Nucleus accumbens (tissue), 56 donors: ENCODE measurements around the gene SETD9.

Experiments
- DNase-seq, 56 donors: peaks; one replicate each; lab custom pipeline; 2025; lab: John Stamatoyannopoulos, UW

SETD9 gene, protein sequence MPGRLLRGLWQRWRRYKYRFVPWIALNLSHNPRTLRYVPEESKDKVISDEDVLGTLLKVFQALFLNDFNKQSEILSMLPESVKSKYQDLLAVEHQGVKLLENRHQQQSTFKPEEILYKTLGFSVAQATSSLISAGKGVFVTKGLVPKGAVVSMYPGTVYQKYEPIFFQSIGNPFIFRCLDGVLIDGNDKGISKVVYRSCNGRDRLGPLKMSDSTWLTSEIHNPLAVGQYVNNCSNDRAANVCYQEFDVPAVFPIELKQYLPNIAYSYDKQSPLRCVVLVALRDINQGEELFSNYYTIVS

DNA sequence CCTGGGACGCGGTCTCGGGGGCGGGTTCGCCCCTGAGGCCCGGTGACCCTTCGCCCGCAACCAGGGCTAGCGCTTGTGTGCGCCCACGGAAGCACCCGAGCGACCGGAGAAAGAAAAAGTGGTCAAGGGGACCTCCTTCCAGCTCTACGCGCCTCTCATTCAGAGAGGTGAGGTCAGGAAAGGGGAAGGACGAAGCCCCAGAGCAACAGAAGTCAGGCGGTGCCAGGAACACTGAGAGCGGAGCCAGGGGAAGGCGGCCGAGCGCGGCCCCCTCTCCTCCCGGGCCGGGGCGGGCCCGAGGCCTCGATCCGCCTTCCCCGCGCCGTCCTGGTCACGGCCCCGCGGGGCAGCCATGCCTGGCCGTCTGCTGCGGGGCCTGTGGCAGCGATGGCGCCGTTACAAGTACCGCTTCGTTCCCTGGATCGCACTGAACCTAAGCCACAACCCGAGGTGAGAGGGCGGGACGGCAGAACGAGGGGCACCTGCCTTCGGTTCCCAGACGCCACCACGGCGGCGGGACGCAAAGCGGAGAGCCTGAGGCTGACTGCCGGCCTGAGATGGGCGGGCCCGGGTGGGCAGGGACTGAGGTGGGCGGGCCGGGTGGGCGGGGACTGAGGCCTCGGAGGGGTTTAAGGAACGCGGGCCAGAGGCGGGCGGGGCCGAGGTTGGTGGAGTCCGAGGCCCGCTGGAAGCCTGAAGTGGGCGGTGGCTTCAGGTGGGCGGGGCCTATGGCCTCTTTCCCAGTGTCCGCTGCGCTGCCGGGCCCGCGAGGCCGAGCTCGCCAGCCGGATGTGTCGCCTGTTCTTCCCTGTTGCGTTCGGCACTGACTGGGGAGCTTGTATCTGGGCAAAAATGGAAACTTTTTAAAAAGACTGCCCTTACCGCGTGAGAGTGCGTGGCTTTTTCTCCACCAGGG, at the start of gene SETD9:
TSS of gene SETD9 (plus strand) at position 303 of the 916 bp plus-strand sequence. CDS start at position 353, 50 bp downstream.
- peak; percentile 55 to 99 (median 94) for DNase-seq

DNA sequence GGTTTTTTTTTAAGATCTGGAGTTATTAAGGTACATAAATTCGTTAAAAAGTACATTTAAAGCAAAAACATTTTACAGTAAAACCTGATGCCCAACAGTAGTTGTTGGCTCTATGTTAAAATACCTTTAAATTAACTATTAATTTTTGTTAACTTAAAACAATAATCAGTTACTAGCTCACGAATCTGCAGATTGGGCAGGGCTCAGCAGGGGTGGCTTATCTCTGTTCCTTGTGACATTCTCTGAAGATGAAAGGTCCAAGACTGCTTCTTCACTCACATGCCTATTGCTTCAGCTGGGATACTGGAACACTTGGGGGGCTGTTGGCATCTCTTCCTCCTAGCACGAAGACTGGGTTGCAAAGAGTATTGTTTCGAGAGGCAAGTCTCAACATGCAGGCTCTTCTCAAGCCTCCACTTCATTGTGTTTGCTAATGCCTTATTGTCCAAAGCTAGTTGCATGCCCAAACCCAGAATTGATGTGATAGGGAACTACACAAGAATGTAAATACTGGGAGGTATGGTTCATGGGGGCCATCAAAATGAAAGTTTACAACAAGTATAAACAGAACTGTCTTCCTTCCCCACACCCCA, 47.4 kb upstream of the SETD9 start:
- DNase-seq = no peak

DNA sequence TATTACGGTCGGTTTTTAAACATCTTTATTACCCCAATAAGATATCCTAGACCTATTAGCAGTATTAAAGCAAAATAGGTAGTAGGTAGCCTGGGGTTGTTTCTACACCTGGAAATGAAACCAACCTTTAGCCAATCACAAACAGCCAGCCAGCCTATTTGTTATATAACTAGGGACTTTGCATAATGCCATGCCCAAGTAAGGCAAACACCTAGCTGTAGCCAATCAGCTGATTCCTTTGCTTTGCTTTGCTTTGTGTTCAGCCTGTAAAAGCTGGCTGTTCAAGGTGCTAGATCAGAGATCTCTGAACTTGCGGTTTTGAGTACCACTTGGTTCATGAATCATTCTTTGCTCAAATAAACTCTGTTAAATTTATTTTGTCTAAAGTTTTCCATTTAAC, 46.5 kb upstream of the SETD9 start:
- DNase-seq = no peak

DNA sequence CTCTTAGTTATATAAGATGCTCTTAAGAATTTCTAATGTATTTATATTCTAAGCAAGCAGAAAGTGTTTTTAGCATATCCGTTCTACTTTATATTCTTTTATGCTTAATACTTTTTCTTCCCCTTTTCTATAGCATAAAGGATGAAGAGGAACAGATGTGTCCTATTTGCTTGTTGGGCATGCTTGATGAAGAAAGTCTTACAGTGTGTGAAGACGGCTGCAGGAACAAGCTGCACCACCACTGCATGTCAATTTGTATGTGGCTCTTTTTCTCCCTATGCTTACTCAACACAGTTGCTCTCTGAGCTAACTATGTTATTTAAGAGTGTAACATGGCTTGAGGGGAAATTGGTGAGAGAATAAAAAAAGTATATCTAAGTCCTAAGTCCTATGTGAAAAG, 37.6 kb upstream of the SETD9 start:
- no peak for DNase-seq

DNA sequence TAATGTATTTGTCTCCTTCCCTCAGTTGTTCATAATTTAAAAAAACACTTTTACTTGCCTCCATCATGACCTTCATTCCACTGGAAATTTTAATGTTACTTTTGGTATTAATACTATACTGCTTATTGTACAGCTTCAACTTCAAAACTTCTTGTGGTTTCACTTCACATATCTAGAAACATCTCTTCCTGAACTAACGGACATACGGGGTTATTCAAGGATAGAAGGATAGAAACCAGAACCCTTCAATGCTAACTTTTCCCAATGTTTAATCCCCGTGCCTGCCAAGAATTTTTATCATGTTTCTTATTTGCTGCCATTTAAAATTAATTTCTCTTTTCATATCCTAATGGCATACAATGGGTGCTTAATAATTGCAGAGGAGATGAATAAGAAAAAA, 36.3 kb upstream of the SETD9 start:
- no peak for DNase-seq

DNA sequence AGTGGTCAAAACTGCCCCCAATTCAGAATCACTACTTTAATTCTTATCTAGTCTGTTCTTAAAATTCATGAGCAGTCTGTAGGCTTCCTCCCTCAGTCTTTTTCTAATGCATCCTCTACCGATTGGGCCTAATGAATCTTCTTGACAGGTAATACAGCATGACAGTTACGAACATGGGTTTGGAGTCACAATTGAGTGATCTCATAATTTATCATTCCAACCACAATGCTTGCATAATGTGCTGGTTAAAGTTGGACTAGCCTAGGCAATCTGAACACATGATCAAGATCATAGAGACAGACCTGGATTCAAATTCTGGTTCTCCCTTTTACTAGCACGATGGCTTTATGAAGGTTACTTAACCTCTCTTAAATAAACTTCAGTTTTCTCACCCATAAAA, 33.1 kb upstream of the SETD9 start:
- DNase-seq = no peak

DNA sequence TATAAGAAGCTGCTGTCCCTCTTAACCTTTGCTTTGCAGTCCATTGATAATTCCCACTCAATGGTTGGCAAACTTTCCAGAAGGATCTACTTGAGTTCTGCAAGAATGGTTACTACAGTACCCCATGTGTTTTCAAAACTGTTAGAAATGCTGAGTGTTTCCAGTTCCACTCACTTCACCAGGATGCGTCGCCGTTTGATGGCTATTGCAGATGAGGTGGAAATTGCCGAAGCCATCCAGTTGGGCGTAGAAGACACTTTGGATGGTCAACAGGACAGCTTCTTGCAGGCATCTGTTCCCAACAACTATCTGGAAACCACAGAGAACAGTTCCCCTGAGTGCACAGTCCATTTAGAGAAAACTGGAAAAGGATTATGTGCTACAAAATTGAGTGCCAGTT, 27.8 kb upstream of the SETD9 start:
- DNase-seq = no peak

DNA sequence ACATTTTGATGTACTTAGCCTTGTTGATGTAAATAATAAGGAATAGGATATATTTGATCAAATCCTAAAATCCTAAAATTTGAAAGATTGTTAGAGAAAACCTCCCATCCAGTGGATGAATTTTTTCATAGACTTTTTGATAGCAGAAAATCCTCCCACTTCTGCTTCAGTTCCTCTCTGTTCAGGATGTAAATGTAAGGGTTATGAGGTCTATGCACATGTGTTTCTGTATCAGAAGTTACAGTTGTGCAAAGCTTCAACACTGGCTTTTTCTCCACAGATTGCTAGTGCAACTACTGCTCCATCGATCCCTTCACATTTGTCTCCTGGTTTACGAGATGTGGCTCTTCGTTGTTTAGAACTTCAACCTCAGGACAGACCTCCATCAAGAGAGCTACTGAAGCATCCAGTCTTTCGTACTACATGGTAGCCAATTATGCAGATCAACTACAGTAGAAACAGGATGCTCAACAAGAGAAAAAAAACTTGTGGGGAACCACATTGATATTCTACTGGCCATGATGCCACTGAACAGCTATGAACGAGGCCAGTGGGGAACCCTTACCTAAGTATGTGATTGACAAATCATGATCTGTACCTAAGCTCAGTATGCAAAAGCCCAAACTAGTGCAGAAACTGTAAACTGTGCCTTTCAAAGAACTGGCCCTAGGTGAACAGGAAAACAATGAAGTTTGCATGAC, 16.0 kb upstream of the SETD9 start:
- DNase-seq = no peak

DNA sequence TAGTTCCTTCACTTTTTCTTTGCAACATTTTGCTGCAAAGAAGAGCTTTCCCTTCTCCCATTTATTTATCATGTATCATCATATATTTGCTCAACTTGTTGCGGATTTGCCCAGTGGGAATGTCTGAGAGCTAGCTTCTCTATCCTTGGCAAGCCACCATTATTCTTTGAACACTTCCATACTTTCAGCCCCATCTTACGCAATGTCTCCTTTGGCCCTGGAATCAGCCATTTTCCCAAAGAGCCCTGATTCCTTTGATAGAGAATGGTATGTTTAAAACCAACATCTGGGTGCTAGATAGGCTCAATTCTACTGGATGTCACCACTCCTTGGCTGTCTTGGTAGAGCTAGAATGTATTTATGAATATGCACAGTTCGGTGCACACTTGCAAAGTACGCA, 12.6 kb upstream of the SETD9 start:
- no peak for DNase-seq

DNA sequence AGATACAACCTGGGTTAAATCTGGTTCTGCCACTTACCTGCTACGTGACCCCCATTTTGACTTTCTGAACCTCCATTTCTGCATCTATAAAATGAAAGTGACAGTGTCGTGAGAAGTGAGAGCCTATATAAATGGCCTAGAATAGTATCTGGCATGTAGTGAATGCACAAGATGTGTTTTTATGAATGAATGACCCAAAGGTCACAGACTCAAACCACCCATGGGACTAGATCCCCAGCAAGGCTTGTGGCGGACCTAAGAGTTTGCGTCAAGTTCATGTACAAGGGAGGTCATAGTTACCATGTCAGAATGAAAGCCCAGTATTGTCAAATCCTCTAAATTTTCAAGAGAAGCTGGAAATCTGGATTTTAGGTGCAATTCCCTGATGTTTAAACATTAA, 11.2 kb upstream of the SETD9 start:
- no peak for DNase-seq

DNA sequence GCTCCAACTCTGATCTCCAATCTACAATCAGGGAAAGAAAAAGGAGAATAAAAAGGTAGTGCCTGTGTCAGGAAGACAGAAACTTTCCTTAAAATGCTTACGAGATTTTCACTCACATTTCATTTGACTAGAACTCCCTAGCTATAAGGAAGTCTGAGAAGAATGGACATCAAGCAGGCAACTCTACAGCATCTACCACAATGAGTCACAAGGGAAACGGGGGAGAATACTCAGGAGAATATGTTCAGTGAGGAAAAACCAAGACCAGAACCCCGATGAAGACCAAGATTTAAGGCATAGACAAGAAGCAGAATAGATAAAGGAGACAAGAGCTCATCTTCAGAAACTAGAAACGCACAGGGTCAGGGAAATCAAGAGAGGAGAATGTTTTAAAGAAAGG, 9.0 kb upstream of the SETD9 start:
- no peak for DNase-seq

DNA sequence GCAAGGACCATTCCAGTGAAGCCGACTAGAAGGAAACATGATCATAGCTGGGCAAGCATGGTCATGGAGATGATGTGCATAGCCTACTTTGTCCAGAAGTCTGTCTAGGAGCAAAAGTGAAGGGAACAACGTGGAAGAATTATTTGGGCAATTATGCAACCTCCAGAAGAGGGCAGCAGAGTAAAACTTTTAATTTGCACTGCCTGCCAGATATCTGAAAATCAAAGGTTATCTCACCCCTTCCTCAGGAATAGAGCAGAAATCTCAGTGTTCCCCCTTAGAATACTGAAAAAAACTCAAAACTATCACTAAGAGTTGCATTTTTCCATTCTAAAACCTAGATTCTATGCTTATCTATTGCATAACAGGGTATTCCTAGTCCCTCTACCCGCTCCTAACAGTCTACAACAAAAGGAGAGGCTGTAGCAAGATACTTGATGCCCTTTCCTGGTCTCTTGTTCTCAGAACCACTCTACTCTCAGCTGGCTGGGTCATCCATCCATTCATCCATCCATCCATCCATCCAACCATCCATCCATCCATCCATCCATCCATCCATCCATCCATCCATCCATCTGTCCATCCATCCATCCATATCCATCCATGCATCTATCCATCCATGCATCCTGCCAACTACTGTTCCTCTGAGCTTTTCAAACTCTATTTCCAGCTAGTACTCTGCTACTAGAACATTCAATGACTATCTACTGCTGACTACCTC, 8.4 kb upstream of the SETD9 start:
- peak in 10 of 56 donors; percentile 1 to 44 (median 7) for DNase-seq

DNA sequence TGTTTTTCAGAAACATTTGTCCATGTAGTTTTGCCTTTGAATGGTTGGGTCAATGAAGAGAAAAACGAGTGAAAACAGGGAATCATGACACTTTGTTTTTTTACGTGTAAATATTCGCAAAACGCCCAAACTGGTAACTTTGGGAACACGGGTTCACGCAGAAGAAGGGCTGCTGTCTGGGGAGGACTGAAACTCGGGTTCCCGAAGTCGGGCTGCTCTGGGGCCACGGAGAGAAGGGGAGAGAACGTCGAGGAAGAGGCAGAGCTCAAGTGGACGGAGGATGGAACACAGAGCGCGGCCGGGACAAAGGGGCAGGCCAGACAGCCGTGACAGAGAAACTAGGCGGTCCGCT, 478 bp upstream of the SETD9 start:
- peak in 14 of 56 donors; percentile 20 to 86 (median 61) for DNase-seq

DNA sequence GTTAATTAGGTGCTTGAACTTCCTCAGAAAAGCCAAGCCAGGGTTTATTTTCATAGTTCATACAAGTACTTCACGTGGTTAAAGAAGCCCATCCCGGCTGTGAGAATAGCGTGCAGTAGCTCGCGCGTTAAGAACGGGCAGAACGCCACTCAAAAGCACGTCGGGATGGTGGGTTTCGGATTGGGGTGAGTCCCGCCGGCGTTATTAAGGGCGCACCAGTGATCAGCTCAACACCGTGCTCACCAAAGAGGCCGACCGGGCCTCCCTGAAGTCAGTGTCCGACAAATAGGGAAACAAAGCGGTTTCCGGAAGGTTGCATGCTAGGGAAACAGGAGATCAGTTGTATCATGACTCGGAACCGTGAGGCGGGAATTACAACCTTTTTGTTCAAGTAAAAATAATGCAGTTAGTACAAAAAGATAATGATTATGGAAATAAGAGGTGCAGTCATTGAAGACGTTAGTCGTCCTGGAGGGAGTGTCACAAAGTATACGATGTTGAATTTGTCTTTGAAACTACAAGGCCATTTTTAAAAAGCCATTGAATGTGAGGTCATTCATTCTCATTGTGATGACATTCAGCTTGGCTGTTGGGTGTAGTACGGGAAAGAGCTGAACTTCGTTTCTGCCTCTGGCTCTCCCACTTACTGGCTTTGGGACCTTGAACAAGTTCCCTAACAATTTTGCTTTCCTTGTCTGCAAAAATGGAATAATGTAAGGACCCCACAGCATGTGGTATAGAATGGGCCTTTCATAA, 992 bp downstream of the SETD9 start:
- peak in 17 of 56 donors; percentile 13 to 82 (median 53) for DNase-seq

DNA sequence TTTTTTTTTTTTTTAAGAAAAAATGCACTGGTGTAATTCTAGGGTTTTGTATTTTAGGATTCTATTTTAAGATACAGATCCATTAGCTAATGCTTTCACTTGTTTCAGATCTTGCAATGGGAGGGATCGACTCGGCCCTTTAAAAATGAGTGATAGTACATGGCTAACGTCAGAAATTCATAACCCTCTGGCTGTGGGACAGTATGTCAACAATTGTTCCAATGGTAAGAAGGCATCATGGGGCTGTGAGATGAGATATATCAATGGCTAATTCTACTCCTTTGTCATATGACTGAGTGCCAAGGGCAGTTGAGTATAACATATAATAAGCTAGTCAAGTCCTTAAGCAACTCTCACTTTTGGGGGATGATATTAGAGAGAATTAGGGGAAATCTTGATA, 4.4 kb downstream of the SETD9 start:
- no peak for DNase-seq

DNA sequence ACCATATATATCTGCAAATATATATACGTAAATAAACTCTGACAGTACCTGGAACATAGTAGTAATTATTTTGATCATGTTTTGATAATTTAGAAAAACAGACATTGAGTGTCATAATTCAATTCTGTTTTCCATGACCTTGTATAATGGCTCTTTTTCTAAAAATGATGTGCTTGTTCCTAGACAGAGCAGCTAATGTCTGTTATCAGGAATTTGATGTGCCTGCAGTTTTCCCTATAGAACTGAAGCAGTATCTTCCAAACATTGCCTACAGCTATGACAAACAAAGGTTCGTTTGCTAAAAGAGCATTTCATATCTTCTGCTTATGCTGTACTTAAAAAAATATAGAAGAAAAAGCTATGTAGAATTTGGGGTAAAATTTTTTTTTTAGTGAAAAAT, 5.3 kb downstream of the SETD9 start:
- DNase-seq = no peak

DNA sequence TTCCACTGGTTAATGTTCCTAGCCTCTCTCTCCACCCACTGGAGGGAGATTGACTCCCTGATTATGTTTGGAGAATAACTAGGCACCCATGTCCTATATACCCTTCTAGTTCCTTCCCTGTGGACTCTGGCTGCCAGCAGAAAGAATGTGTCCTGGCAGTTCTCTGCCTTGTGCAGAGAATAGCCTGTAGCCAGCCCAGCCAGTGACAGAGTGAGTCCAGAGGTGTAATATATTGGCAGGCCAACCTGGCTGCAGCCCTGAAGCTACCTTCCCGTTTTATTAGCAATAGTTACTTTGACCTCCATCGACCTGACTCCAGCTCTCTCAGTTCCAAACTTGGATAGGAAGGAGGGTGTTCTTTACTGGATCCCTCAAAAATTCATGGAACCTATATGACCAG, 8.1 kb downstream of the SETD9 start:
- DNase-seq = no peak

DNA sequence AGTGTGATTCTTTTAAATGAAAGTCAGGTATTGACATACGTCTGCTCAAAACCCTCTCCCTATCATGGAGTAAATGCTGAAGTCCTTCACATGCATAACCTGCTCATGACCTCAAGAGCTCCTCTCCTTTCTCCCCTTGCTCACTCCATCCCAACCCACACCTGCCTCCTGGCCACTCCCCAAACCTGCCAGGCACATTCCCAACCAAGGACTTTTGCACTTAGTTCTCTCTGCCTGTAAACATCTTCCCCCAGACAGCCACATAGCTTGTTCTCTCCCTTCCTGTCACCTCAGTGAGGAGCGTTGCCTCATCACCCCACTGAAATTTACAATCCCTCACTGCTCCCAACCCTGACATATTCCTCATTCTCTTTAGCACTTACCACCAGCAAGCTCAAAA, 8.7 kb downstream of the SETD9 start:
- no peak for DNase-seq

DNA sequence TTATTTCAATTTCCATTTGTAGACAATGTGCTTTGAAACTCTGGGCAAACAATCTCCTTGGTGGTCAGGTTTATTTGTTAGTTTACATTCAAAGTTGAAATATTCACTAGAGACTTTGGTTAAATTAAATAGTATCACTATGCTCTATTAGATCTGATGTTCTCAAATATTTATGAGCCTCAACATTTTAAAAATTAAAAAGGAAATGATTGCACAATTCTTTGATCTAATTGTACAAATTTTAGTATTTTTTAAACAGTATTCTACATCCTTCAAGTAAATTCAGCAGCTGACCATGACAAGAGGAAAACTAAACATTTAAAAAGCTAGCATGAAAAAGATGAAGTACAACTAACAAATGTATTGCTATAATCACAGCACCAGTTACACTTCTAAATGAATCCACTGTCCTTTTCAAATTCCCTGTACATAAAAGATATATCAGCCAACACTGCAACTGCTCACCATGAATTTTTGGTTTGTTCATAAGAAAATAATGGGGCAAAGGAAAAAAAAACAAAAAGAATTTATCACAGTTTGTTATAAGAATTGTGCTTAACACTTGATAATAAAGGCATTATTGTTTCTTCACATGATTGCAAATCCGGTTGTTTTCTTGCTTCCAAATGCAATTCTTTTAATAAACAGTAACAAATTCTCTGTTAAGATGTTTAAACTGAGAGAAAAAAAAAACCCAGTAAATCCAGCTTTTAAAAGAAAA, 10.7 kb downstream of the SETD9 start:
- no peak for DNase-seq
